HL-60 (cell line): Measurements from ENCODE around the gene DHX29.

Experiments
- CTCF ChIP-seq: IDR thresholded peaks from one replicate; pipeline ENCODE4 v1.5.1; 2011; ENCODE audit warnings: low read length, control low read depth, inconsistent platforms; ENCODE audit not compliant: insufficient read depth
- GABPA ChIP-seq: IDR thresholded peaks from 2 replicates; pipeline ENCODE4 v1.6.1; 2012; ENCODE audit warnings: low read depth

DNA sequence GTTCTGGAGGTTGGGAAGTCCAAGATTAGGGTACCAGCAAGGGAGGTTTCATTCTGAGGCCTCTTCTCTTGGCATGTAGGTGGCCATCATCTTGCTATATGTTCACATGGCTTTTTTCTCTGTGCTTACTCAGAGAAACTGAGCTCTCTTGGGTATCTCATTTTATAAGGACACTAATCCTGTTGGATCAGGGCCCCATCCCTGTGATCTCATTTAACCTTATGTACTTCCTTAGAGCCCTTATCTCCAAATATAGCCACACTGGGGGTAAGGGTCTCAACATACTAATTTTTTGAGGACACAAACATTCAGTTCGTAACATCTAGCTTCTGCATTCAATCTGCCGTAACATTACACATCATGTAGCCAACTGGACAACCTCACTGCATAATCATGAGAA is 6.6 kb downstream of the DHX29 start:
- no peak for TF ChIP-seq CTCF
- TF ChIP-seq GABPA = no peak
